Lower lobe of right lung (tissue), 2 donors: Measurements from ENCODE around the gene CELF4. TPM values are rescaled to one million over a fixed set of nuclear protein-coding genes. Genes with fewer than 3 reads are reported as not detected.

Experiments
- ATAC-seq, 2 donors: fragments of 200-7000 bp; cut with Tn5 transposase; one replicate each; pipeline ENCODE4 v1.9.1; 2020 to 2022; ENCODE audit warnings: mild to moderate bottlenecking in 2 of 2, moderate library complexity in 2 of 2
- DNase-seq: peaks from one replicate; pipeline ENCODE4 v3.0.0-alpha.2; 2020
- H3K27ac ChIP-seq: fragments of 200-600 bp; one replicate; pipeline ENCODE4 v1.8.0; 2022
- H3K27me3 ChIP-seq: fragments of 200-600 bp; one replicate; pipeline ENCODE4 v1.8.0; 2022; ENCODE audit warnings: low read depth
- H3K36me3 ChIP-seq: fragments of 200-600 bp; one replicate; pipeline ENCODE4 v1.8.0; 2022; ENCODE audit warnings: mild to moderate bottlenecking
- H3K4me1 ChIP-seq: fragments of 200-600 bp; one replicate; pipeline ENCODE4 v1.8.0; 2022
- H3K4me3 ChIP-seq: fragments of 200-600 bp; one replicate; pipeline ENCODE4 v1.8.0; 2022; ENCODE audit warnings: mild to moderate bottlenecking
- H3K9me3 ChIP-seq: fragments of 200-600 bp; one replicate; pipeline ENCODE4 v1.8.0; 2022
- CTCF ChIP-seq: fragments of 200-600 bp; IDR thresholded peaks from one replicate; pipeline ENCODE4 v1.8.0; 2022; ENCODE audit warnings: antibody characterized with exemption, mild to moderate bottlenecking
- intact Hi-C: fragments of 100-400 bp; cut with DNase I; formaldehyde crosslinking; loops from one replicate; pipeline ENCODE4 v1.11.0; 2022
- total RNA-seq: library from RNA; stranded (reverse); fragmentation: NEBNext Ultra II Directional; extraction: Animal tissue kit (Norgen Biotek cat#: 25700); gene quantifications from one replicate; pipeline ENCODE4 v1.2.1, GENCODE V29; 2021
- donor health status: DM: no; HTN: yes; CAD: no; lungs with severe emphysema.

Gene CELF4
- total RNA-seq, 1 donor from 2014 or later: 0.38 TPM

DNA sequence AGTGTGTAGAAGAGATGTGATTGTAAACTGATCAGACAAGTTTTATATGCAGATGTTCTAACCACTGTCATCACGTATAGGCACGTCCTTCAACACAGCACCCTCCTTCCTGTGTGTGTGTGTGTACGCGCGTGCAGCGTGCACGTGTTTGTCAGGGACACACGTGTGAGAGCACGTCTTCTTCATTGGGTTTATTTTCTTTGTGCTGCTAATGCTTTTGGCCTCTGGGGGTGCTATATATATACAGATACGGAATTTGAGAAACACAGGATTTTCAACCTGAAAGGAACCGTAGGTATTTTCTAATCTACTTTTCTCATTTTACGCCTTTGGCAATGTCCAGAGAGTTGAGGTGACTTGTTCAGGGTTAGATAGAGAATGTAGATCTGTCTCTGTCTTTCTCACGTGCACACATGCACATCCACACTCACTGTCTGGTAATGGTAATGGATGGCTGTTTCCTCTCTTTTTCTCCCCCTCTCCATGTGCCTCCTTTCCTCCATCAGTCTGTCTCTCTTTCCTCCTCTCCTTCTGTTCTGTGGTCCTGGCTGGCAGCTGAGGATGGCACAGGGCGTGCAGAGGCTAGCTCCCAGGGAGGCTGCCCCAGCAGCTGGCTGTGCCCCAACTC, 13.4 kb upstream of the CELF4 start:
- Histone ChIP-seq H3K4me3 (no peak overlapping the region), H3K27ac (no peak overlapping the region), H3K9me3 (no peaks in the 10 kb centered on the region), H3K4me1 (no peaks in the 10 kb centered on the region), H3K27me3 (peaks cover 4% of the 10 kb centered on the region), H3K36me3 (no peaks in the 10 kb centered on the region)
- DNase-seq: no peak
- intact Hi-C loops: no loop called here
- peak; percentile 37 to 44 for ATAC-seq
- TF ChIP-seq CTCF: peak; percentile 48

DNA sequence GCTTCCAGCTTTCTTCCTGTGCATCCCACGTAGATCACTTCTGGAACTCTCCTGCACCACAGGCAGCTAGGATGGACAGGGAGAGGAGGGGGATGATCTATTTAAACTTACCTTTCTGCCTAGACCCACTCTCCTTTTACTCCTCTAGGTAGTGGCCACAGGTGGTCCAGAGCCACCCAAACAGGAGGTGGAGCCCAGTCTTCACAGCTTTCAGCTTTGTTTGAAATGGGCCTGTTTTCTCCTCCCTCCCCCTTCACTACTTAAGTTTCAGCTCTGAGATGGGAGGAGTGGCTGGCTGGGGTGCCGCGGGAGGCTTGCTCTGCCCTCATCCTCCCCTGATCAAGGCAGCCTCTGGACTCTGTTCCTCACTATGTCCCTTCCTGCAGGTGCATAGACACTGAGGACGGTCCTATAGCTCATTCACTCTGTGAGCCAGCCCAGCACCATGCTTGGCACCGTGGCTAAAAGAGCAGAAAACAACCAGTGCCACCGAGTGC, 12.6 kb upstream of the CELF4 start:
- ATAC-seq: no peak
- Histone ChIP-seq H3K27ac (no peak overlapping the region), H3K36me3 (no peaks in the 10 kb centered on the region), H3K4me1 (no peaks in the 10 kb centered on the region), H3K9me3 (no peaks in the 10 kb centered on the region), H3K4me3 (no peak overlapping the region), H3K27me3 (peaks cover 4% of the 10 kb centered on the region)
- intact Hi-C loops: no loop called here
- no peak for DNase-seq
- TF ChIP-seq CTCF: no peak

- H3K36me3 ChIP-seq: no peaks in the 10 kb centered on the region
- H3K9me3 ChIP-seq: no peaks in the 10 kb centered on the region
- H3K27me3 ChIP-seq: peaks cover 5% of the 10 kb centered on the region
- H3K27ac ChIP-seq: no peak overlapping the region
- TF ChIP-seq CTCF: no peak
- no peak for DNase-seq
- no peaks in the 10 kb centered on the region for H3K4me1 ChIP-seq
- ATAC-seq: no peak
- intact Hi-C loops: no loop called here
- H3K4me3 ChIP-seq: no peak overlapping the region
Observed at GRCh38 chr18:37577051-37577611, 11.5 kb upstream of the CELF4 start.

- no peaks in the 10 kb centered on the region for H3K4me1 ChIP-seq
- H3K27me3 ChIP-seq: peaks cover 17% of the 10 kb centered on the region
- H3K9me3 ChIP-seq: no peaks in the 10 kb centered on the region
- no peak overlapping the region for H3K27ac ChIP-seq
- DNase-seq (no peak), ATAC-seq (no peak)
- intact Hi-C loops: no loop called here
- no peaks in the 10 kb centered on the region for H3K36me3 ChIP-seq
- H3K4me3 ChIP-seq: no peak overlapping the region
- TF ChIP-seq CTCF: no peak
Observed at GRCh38 chr18:37575646-37576045, 10.0 kb upstream of the CELF4 start.

DNA sequence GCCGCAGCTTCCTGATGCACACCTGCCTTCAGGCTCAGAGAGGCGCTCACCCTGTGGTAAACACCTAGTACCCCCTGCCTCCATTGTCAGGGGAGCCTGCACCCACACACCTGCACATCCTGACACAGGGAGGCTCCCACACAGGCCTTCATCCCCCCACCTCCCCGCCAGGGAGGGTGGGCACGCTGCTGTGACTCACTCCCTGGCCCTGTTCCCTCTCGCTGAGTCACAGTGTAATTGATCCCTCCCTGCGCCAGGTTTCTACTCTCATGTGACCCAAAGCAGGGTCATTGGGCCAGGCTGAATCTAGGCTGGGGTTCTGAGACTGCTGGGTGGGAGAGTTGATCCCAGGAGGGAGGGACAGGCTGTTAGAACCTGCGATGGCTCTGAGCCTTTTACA, 8.5 kb upstream of the CELF4 start:
- Histone ChIP-seq H3K4me1 (no peaks in the 10 kb centered on the region), H3K27me3 (peaks cover 29% of the 10 kb centered on the region), H3K27ac (no peak overlapping the region), H3K9me3 (no peaks in the 10 kb centered on the region), H3K4me3 (no peak overlapping the region), H3K36me3 (no peaks in the 10 kb centered on the region)
- DNase-seq: no peak
- TF ChIP-seq CTCF: no peak
- ATAC-seq: no peak
- intact Hi-C loops: no loop called here
